ENCODE data around the gene RBFOX2.

The RBFOX2 gene

DNA sequence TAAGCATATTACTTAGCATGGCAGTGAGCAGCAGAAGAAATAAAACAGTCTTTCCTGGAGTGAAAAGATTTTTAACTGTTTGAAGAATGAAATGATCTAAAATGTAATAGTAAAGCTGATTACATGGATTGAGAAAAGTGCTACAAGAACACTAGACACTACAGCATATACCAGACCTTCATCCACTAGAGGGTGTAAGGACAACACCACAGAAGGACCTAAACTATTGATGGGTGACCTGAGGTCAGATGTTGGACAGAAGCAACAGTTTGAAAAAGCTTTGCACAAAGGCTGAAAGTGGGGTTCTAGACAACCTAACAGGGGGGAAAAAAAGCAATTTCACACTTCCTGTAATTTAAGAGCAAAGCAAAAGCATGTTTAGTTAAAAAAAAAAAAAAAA, 97.7 kb downstream of the RBFOX2 start:
- DNase-seq (ENCODE audit: low spot score) = peak; percentile 65

DNA sequence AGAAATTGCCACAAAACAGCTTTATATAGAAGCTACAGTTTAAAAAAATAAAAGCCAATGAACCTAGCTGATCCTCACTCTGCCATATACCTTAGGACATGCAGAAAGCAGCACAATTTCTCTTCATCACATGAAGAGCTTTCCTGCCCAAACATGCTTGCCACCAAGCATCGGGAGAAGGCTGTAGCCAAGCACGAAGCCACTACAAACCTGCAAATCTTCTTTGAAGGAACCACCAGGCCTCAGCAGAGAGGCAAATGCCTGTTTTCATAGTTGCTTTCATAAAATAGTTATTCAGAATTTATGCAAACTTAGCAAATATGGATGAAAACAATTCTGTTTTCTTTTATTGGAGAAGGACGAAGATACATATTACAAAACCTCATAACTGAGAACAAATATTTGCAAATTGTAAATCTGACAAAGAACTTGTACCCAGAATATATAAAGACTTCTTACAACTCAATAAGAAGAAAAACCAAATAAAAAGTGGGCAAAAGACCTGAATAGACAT, 100.3 kb downstream of the RBFOX2 start:
- no peak for DNase-seq (ENCODE audit: low spot score)

- DNase-seq (ENCODE audit: low spot score) = no peak
Observed at GRCh38 chr22:35923026-35923425, 105.6 kb downstream of the RBFOX2 start.

DNA sequence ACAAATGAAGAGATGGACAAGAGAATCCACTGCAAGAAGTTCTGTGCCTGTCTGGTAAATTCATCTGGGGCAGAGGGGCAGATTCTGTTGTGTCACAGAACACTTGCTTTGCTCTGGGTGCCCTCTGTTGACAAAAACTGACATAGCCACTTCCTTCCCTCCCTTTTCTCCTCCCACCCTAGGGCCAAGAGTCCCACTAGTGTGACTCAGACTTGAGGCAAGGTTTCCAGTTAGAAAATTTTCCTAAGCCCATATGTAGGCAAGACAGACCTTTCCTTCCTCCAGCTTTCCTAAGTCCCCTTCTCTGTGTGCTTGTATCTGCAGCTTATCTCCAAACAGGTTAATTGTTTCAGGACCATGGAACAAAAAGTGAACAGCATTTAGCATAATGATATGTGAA, 106.8 kb downstream of the RBFOX2 start:
- peak; percentile 32 for DNase-seq (ENCODE audit: low spot score)

DNA sequence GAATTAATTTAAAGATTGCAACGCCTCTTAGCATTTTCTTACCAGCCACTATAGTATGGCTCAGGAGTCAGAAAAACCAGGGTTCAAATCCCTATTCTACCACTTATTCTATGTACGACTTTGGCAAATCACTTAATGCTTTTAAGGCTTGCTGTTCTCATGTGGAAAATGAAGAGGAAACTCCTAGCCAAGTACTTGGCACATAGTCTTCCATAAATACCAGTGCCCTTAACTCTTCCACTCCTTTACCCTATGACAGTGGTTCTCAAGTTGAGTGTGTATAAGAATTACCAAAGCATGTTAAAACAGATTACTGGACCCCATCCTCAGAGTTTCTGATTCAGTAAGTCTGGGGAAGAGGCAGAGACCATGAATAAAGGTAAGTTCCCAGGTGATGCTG, 107.6 kb downstream of the RBFOX2 start:
- DNase-seq (ENCODE audit: low spot score) = no peak

DNA sequence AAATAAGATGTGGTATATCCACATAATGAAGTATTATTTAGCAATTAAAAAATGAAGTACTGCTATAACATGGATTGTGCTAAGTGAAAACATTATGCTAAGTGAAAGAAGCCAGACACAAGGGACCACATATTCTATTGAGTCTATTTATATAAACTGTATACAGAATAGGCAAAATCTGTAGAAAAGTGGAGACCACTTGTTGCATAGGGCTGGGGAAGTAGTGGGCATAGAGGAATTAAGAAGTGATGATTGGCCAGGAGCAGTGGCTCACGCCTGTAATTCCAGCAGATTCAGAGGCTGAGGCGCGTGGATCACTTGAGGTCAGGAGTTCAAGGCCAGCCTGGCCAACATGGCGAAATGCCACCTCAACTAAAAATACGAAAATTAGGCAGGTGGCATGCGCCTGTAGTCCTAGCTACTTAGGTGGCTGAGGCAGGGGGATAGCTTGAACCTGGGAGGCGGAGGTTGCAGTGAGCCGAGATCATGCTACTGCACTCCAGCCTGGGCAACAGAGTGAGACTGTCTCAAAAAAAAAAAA, 109.6 kb downstream of the RBFOX2 start:
- DNase-seq (ENCODE audit: low spot score) = no peak

DNA sequence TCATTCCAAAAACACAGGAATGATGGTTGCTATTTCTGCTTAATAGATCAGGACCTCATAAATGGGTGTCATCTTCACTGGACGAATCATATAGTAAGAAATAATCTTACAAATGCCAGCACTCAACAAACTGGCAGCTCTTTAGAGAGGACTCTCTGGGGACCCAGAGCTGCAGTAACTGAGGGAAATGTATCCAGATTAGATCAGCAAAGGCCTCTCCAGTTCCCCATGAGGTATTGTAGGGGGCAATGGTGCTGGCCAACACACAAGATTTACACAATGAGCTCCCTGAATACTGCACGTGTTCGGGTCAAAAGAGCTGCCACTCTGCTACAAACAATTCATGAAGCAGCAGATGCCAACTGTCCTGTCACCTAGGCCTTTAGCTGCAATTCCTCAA, 110.2 kb downstream of the RBFOX2 start:
- no peak for DNase-seq (ENCODE audit: low spot score)

- no peak for DNase-seq (ENCODE audit: low spot score)
Observed at GRCh38 chr22:35917651-35918050, 111.0 kb downstream of the RBFOX2 start.

DNA sequence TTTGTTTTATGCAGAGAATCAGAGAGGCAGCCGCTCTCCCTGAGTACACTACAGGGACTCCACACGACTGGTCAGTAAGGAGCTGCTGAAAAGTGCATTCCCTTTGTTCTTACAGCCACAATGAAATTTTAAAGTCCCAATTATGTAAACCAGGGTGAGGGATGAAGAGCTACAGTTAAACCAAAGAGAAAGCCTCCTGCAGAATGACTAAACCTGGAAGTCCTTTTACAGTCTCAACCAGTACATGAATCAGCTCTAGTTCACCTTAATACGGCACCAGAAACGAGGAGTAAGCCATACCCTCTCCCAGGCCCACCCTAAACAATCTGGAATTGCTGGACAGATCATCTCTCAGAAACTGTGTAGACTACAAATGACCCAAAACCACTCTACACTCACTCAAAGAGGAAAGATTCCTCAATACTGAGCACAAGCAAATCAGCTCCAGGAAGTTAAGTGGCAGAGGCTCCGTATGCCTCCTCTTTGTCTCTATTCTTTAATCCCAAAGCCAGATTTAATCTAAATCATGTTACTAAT, 113.1 kb downstream of the RBFOX2 start:
- DNase-seq (ENCODE audit: low spot score) = peak; percentile 13

DNA sequence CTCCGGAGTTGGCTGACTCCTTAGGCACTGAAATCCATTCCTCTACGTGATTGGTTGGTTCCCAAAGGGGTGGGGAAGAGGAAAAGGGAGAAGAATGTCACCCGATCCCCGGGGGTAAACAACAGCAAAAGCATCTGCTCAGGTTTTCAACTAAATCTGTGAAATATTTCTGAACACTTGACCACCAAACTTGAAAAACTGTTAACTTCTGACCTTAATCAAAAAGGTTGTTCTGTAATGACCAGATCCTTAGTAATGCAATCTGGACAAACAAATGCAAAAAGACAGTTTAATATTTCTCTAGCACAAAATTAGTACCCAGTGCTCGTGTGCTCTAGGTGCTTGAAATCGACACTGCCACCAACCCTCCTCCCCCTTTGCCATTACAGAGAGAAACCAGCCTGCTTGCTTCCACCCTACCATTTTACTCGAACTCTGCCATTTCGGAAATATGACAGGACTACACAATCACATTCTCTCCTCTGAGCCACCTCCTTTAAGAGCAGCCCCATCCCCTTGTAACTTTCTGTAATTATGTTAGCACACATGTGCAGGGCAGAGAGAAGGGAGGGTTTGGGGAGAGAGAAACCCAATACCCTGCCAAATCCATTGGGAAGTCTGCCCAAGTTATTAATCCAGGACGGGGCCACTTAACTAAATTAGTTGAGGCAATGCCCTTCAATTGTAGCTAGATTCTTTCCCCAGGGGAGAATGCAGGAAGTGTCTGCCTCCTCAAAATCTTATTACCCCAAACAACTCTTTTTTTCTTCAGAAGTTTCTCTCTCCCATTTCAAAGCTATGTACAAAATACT, 113.8 kb downstream of the RBFOX2 start:
- DNase-seq (ENCODE audit: low spot score) = peak; percentile 94

DNA sequence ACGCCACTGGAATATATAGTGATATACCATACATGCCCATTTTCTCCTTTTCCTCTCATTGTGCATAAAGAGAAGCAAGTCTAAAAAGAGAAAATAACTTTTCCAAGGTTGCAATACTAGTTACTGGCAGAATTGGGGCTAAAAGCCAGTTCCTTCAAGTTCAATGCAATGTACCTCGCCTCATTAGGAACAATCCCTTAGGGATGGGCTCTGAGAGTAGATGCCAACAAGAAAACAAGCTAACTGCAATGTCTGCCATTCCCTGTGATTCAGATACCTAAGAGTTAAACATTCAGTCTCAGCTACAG, 114.3 kb downstream of the RBFOX2 start:
- no peak for DNase-seq (ENCODE audit: low spot score)

DNA sequence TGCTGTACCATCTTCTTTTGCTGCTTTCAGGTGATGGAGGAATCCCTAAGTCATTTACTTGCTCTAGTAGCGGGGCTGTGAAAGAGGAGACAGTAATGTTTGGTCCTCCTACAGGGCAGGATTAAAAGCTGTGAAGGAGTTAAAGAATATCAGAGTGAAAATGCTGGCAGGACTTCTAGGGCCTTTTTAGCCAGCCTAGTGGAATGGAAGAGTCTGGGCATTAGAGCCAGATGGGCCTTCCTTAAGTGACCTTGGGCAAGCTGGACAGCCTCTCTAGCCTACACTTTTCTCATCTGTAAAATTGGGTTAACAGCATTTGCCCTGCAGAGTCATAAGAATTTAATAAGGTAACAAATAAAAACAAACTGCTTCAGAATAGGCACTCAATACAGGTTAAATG, 114.7 kb downstream of the RBFOX2 start:
- DNase-seq (ENCODE audit: low spot score) = peak; percentile 24

- no peak for DNase-seq (ENCODE audit: low spot score)
Observed at GRCh38 chr22:35912658-35913057, 116.0 kb downstream of the RBFOX2 start.

GRCh38 chr22:35911877-35912276, 116.7 kb downstream of the RBFOX2 start:
- no peak for DNase-seq (ENCODE audit: low spot score)

GRCh38 chr22:35910926-35911325, 117.7 kb downstream of the RBFOX2 start:
- no peak for DNase-seq (ENCODE audit: low spot score)

DNA sequence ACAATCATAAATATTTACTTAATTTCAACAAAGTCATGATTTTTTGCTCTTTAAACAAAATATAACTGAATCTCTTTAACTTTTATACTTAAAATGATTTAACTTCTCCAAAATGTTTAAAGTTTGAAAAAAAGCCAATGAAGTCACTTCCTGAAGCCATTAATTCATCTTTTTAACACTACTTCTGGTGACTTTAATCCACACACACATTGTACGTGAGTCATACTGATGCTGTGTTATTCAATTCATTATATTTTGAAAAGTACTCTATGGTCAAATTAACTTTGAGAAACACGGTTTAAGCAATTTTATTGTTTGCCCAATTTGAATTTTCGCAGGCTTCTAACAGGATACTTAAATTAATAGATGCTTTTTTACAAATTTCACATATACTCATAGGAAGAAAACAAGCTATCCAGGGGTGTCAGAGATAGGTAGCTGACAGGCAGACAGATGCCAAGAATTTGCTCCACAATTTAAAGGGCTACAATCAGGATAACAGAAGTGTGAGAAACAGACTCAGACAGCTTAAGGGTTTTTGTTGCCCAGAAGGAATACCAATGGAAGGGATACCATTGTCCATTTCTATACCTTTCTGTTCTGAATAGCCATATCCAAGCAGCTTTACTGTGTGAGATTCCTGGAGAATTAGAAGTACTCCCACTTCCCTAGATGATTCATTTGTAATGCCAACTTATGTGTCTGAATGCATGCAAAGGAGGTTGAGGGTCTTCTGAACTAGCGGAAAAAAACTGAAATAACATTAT, 118.4 kb downstream of the RBFOX2 start:
- no peak for DNase-seq (ENCODE audit: low spot score)

DNA sequence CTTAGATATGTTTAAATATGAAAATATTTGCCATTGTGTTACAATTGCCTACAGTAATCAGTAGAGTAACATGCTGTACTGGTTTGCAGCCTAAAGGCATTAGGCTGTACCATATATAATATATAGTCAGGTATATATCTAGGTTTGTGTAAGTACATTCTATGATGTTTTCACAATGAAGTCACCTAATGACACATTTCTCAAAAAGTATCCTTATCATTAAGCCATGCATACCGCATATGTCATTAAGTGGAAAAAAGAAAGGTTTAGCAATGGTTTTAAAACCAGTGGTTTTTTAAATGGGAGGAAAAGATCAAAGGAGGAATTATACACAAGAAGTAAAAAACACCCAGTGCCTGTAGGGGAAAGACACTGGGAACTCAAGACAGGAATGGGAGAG, 122.7 kb downstream of the RBFOX2 start:
- DNase-seq (ENCODE audit: low spot score) = no peak

GRCh38 chr22:35904752-35905151, 123.9 kb downstream of the RBFOX2 start:
- no peak for DNase-seq (ENCODE audit: low spot score)

GRCh38 chr22:35904336-35904692, 124.3 kb downstream of the RBFOX2 start:
- no peak for DNase-seq (ENCODE audit: low spot score)

DNA sequence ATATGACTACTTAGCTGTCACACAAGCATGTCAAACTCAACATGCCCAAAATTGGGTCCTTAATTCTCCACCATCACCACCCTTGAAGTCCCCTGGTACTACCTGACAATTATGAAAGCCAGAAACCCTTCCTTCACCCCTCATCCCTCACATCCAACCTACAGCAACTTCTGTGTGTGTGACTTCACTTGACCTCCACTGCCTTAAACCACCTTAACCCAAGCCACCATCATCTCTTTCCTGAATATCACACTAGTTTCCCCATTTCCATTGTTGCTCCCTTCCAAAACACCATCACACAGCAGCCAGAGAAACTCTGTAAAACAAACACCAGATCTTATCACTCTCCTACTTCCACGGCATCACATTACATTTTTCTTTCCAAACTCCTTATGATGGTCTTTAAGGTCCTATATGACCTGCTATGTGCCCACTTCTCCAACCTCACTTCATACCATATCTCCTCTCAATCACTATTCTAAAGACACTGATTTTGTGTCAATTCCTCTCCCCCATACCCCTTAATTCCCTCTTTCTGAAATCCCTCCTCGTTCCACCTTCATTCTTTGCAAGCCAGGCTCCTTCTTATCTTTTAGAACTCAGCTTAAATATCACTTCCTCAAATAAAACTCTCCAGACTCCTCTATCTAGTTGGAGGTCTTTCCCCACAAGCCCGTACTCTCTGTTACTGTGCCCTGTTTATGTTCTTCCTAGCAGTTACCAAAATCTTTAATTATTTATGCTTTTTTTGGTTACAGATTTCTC, 124.9 kb downstream of the RBFOX2 start:
- DNase-seq (ENCODE audit: low spot score) = no peak

- DNase-seq (ENCODE audit: low spot score) = no peak
Observed at GRCh38 chr22:35900483-35901168, 128.0 kb downstream of the RBFOX2 start.

- DNase-seq (ENCODE audit: low spot score) = no peak
Observed at GRCh38 chr22:35899736-35900135, 128.9 kb downstream of the RBFOX2 start.
